ENCODE data around the gene MXD3.
"Not testable (repeated sequence)": the region's sequence is repeated elsewhere in the genome, so short reads cannot be mapped to it uniquely, and the experiment has no call there.

The MXD3 gene

GRCh38 chr5:177311723-177312648 lies at the start of gene MXD3:
Gene MXD3, minus strand, starts transcription at chr5:177311898. Its CDS starts 68 bp downstream, at chr5:177311830.
- DNase-seq: peak; percentile 99
- TF ChIP-seq POLR2A (IDR thresholded peaks at IDR 0.05; ENCODE audit: low read length) (peak; percentile 25), GATA1 (IDR thresholded peaks at IDR 0.05; ENCODE audit: low read depth, low read length) (no peak)

GRCh38 chr5:177360740-177361139 lies 49.0 kb upstream of the MXD3 start:
- DNase-seq: not testable (repeated sequence)

- no peak for DNase-seq
- no peak for TF ChIP-seq POLR2A (IDR thresholded peaks at IDR 0.05; ENCODE audit: low read length)
- no peak for TF ChIP-seq GATA1 (IDR thresholded peaks at IDR 0.05; ENCODE audit: low read depth, low read length)
Measured at GRCh38 chr5:177359860-177360259, 48.2 kb upstream of the MXD3 start.

GRCh38 chr5:177359451-177359851 lies 47.8 kb upstream of the MXD3 start:
- TF ChIP-seq GATA1 (IDR thresholded peaks at IDR 0.05; ENCODE audit: low read depth, low read length) (no peak), POLR2A (IDR thresholded peaks at IDR 0.05; ENCODE audit: low read length) (no peak)
- DNase-seq: no peak

- TF ChIP-seq GATA1 (IDR thresholded peaks at IDR 0.05; ENCODE audit: low read depth, low read length) (no peak), POLR2A (IDR thresholded peaks at IDR 0.05; ENCODE audit: low read length) (peak; percentile 8)
- DNase-seq: no peak
Measured at GRCh38 chr5:177358370-177358819, 46.7 kb upstream of the MXD3 start.

GRCh38 chr5:177357459-177358351 lies 46.0 kb upstream of the MXD3 start, which contains the start of gene RGS14:
Gene RGS14, plus strand, starts transcription at chr5:177357924. Its CDS starts 101 bp downstream, at chr5:177358025.
- TF ChIP-seq POLR2A (IDR thresholded peaks at IDR 0.05; ENCODE audit: low read length) (peak; percentile 74), GATA1 (IDR thresholded peaks at IDR 0.05; ENCODE audit: low read depth, low read length) (no peak)
- peak; percentile 51 to 65 for DNase-seq

- no peak for DNase-seq
- TF ChIP-seq POLR2A (IDR thresholded peaks at IDR 0.05; ENCODE audit: low read length): no peak
- no peak for TF ChIP-seq GATA1 (IDR thresholded peaks at IDR 0.05; ENCODE audit: low read depth, low read length)
Measured at GRCh38 chr5:177357146-177357458, 45.4 kb upstream of the MXD3 start.

GRCh38 chr5:177356746-177357145 lies 45.0 kb upstream of the MXD3 start:
- no peak for DNase-seq
- TF ChIP-seq GATA1 (IDR thresholded peaks at IDR 0.05; ENCODE audit: low read depth, low read length) (no peak), POLR2A (IDR thresholded peaks at IDR 0.05; ENCODE audit: low read length) (no peak)

GRCh38 chr5:177355868-177356168 lies 44.1 kb upstream of the MXD3 start:
- no peak for DNase-seq
- TF ChIP-seq GATA1 (IDR thresholded peaks at IDR 0.05; ENCODE audit: low read depth, low read length): no peak
- no peak for TF ChIP-seq POLR2A (IDR thresholded peaks at IDR 0.05; ENCODE audit: low read length)

GRCh38 chr5:177355162-177355867 lies 43.6 kb upstream of the MXD3 start:
- TF ChIP-seq POLR2A (IDR thresholded peaks at IDR 0.05; ENCODE audit: low read length) (no peak), GATA1 (IDR thresholded peaks at IDR 0.05; ENCODE audit: low read depth, low read length) (no peak)
- DNase-seq: peak; percentile 24 to 29

- TF ChIP-seq POLR2A (IDR thresholded peaks at IDR 0.05; ENCODE audit: low read length) (no peak), GATA1 (IDR thresholded peaks at IDR 0.05; ENCODE audit: low read depth, low read length) (no peak)
- no peak for DNase-seq
Measured at GRCh38 chr5:177354711-177355110, 43.0 kb upstream of the MXD3 start.

GRCh38 chr5:177354256-177354655 lies 42.6 kb upstream of the MXD3 start:
- no peak for TF ChIP-seq POLR2A (IDR thresholded peaks at IDR 0.05; ENCODE audit: low read length)
- no peak for TF ChIP-seq GATA1 (IDR thresholded peaks at IDR 0.05; ENCODE audit: low read depth, low read length)
- DNase-seq: no peak

GRCh38 chr5:177353093-177353492 lies 41.4 kb upstream of the MXD3 start:
- TF ChIP-seq POLR2A (IDR thresholded peaks at IDR 0.05; ENCODE audit: low read length): no peak
- DNase-seq: no peak
